A549 (cell line): ENCODE data around the gene GULP1. TPM values are rescaled to one million over a fixed set of nuclear protein-coding genes. Genes with fewer than 3 reads are reported as not detected.

ENCODE experiments used
- ATAC-seq, 2 experiments: fragments of 200-7000 bp in 1 of 2; fragments of >200 bp in 1 of 2; cut with Nextera tagmentation in 1 of 2; cut with Tn5 transposase in 1 of 2; 3 replicates each; pipeline versions ENCODE4 v1.8.0 to v1.9.1; 2018 to 2020; ENCODE audit warnings: mild to moderate bottlenecking in 1 of 2, moderate library complexity in 1 of 2
- CTCF ChIA-PET: fragments of 300-600 bp; sonication (Branson Sonifier 250); formaldehyde crosslinking; extraction: SDS; loops from one replicate; lab custom pipeline; 2021; ENCODE audit warnings: antibody characterized with exemption, inconsistent platforms; lab: Yijun Ruan, JAX
- POLR2A ChIA-PET: fragments of 350-600 bp; formaldehyde crosslinking; extraction: SDS; loops from one replicate; lab custom pipeline; 2021; ENCODE audit warnings: antibody characterized with exemption, inconsistent platforms; lab: Yijun Ruan, JAX
- DNase-seq, 2 experiments: peaks; one replicate each; pipeline versions ENCODE4 v3.0.0 to v3.0.0-alpha.2; 2011 to 2016; ENCODE audit warnings: low read depth in 1 of 2, low spot score in 1 of 2
- FAIRE-seq: peaks from 2 replicates; lab custom pipeline; 2011; peaks lifted over from hg19 to GRCh38; lab: Jason Lieb, UNC
- H3K27ac ChIP-seq, 2 experiments: fragments of >200 bp; sonication (Bioruptor Twin); formaldehyde crosslinking; 3 replicates each; pipeline ENCODE4 v1.5.1; 2016 to 2017
- H3K4me1 ChIP-seq: fragments of >200 bp; sonication (Bioruptor Twin); formaldehyde crosslinking; 3 replicates; pipeline ENCODE4 v1.6.1; 2016
- H3K4me2 ChIP-seq: fragments of >200 bp; sonication (Bioruptor Twin); formaldehyde crosslinking; 3 replicates; pipeline ENCODE4 v1.6.1; 2016
- H3K4me3 ChIP-seq: fragments of >200 bp; sonication (Bioruptor Twin); formaldehyde crosslinking; 3 replicates; pipeline ENCODE4 v1.5.1; 2016
- H3K9me3 ChIP-seq: fragments of >200 bp; sonication (Bioruptor Twin); formaldehyde crosslinking; 3 replicates; pipeline ENCODE4 v1.6.1; 2016
- BCL3 ChIP-seq: fragments of >200 bp; sonication (Bioruptor Twin); formaldehyde crosslinking; IDR thresholded peaks from 3 replicates; pipeline ENCODE4 v1.6.1; 2016
- BHLHE40 ChIP-seq: IDR thresholded peaks from 2 replicates; pipeline ENCODE4 v1.6.1; 2012; ENCODE audit warnings: low read depth, low read length, inconsistent platforms
- CBX8 ChIP-seq: fragments of 200-600 bp; sonication (generic); IDR thresholded peaks from 2 replicates; pipeline ENCODE4 v1.6.1; 2016
- CTCF ChIP-seq: fragments of >200 bp; sonication (Bioruptor Twin); formaldehyde crosslinking; IDR thresholded peaks from 3 replicates; pipeline ENCODE4 v1.5.1; 2016
- EHMT2 ChIP-seq: fragments of 200-600 bp; sonication (generic); IDR thresholded peaks from 2 replicates; pipeline ENCODE4 v1.6.1; 2016; ENCODE audit warnings: antibody characterized with exemption, low read depth, mild to moderate bottlenecking, moderate library complexity
- ELK1 ChIP-seq: fragments of 150-350 bp; IDR thresholded peaks from 2 replicates; pipeline ENCODE4 v1.6.1; 2014; ENCODE audit warnings: low read depth, mild to moderate bottlenecking, low read length
- FOSB ChIP-seq: fragments of 250-450 bp; sonication (Bioruptor Pico); IDR thresholded peaks from 2 replicates; pipeline ENCODE4 v1.5.0; 2020; ENCODE audit warnings: mild to moderate bottlenecking, moderate library complexity
- GATA3 ChIP-seq: IDR thresholded peaks from 2 replicates; pipeline ENCODE4 v1.6.1; 2012; ENCODE audit warnings: borderline replicate concordance
- HDAC2 ChIP-seq: fragments of 200-600 bp; sonication (generic); IDR thresholded peaks from 2 replicates; pipeline ENCODE4 v1.6.1; 2016
- HEYL ChIP-seq: fragments of 250-450 bp; sonication (Bioruptor Pico); IDR thresholded peaks from 2 replicates; pipeline ENCODE4 v1.8.0; 2021; ENCODE audit warnings: mild to moderate bottlenecking, moderate library complexity
- HOXA7 ChIP-seq: fragments of 250-450 bp; sonication (Bioruptor Pico); IDR thresholded peaks from 2 replicates; pipeline ENCODE4 v1.5.0; 2020; ENCODE audit warnings: mild to moderate bottlenecking, moderate library complexity
- HOXB13 ChIP-seq: fragments of 250-450 bp; sonication (Bioruptor Pico); IDR thresholded peaks from 2 replicates; pipeline ENCODE4 v1.5.0; 2020; ENCODE audit warnings: low read depth, mild to moderate bottlenecking, moderate library complexity
- JUNB ChIP-seq: fragments of >200 bp; sonication (Bioruptor Twin); formaldehyde crosslinking; IDR thresholded peaks from 2 replicates; pipeline ENCODE4 v1.6.1; 2016
- KDM5A ChIP-seq: fragments of 200-600 bp; sonication (generic); IDR thresholded peaks from 2 replicates; pipeline ENCODE4 v1.6.1; 2016; ENCODE audit warnings: antibody characterized with exemption, mild to moderate bottlenecking
- MAX ChIP-seq: IDR thresholded peaks from 2 replicates; pipeline ENCODE4 v1.6.1; 2012
- NPAS2 ChIP-seq: fragments of 250-450 bp; sonication (Bioruptor Pico); IDR thresholded peaks from 2 replicates; pipeline ENCODE4 v1.8.0; 2022; ENCODE audit warnings: mild to moderate bottlenecking, moderate library complexity, borderline replicate concordance
- PHF8 ChIP-seq: fragments of 200-600 bp; sonication (generic); IDR thresholded peaks from 2 replicates; pipeline ENCODE4 v1.6.1; 2016; ENCODE audit warnings: low read depth, mild to moderate bottlenecking, antibody characterized with exemption, moderate library complexity, borderline replicate concordance
- POLR2A ChIP-seq: IDR thresholded peaks from 2 replicates; pipeline ENCODE4 v1.6.1; 2012; ENCODE audit warnings: mild to moderate bottlenecking, low read length
- RARB ChIP-seq: fragments of 250-450 bp; sonication (Bioruptor Pico); IDR thresholded peaks from 2 replicates; pipeline ENCODE4 v1.8.0; 2021; ENCODE audit warnings: mild to moderate bottlenecking, moderate library complexity
- RCOR1 ChIP-seq: fragments of 150-350 bp; IDR thresholded peaks from 2 replicates; pipeline ENCODE4 v1.6.1; 2014; ENCODE audit warnings: antibody characterized with exemption, low read length, low read depth
- REST ChIP-seq: fragments of 200-600 bp; sonication (generic); IDR thresholded peaks from 2 replicates; pipeline ENCODE4 v1.6.1; 2016; ENCODE audit warnings: antibody characterized with exemption, mild to moderate bottlenecking, moderate library complexity
- SMC3 ChIP-seq: fragments of >200 bp; sonication (Bioruptor Twin); formaldehyde crosslinking; IDR thresholded peaks from 3 replicates; pipeline ENCODE4 v1.6.1; 2018; ENCODE audit warnings: inconsistent platforms
- SREBF2 ChIP-seq: fragments of 450-650 bp; IDR thresholded peaks from 2 replicates; pipeline ENCODE4 v1.6.1; 2014; ENCODE audit warnings: mild to moderate bottlenecking, moderate library complexity
- USF2 ChIP-seq: fragments of 450-650 bp; IDR thresholded peaks from 2 replicates; pipeline ENCODE4 v1.6.1; 2014; ENCODE audit warnings: antibody characterized with exemption
- ZFP36 ChIP-seq: fragments of 450-650 bp; IDR thresholded peaks from 2 replicates; pipeline ENCODE4 v1.6.1; 2014; ENCODE audit warnings: borderline replicate concordance; ENCODE audit not compliant: partially characterized antibody
- ZNF302 ChIP-seq: fragments of 250-450 bp; sonication (Bioruptor Pico); IDR thresholded peaks from 2 replicates; pipeline ENCODE4 v1.9.0; 2021; ENCODE audit warnings: inconsistent platforms, mild to moderate bottlenecking, moderate library complexity
- ZSCAN20 ChIP-seq: fragments of 250-450 bp; sonication (Bioruptor Pico); IDR thresholded peaks from 2 replicates; pipeline ENCODE4 v1.8.0; 2022; ENCODE audit warnings: mild to moderate bottlenecking, moderate library complexity
- WGBS: methylation state at CpG from one replicate; pipeline ENCODE4 v1.1.6; 2017; ENCODE audit errors: missing lambda C conversion rate; 5-methylcytosine and 5-hydroxymethylcytosine counted together
- polyA plus RNA-seq, 4 experiments: library from polyadenylated mRNA; depleted of rRNA in 3 of 4; stranded (reverse); fragments of >200 nt; fragmentation: RNase III in 1 of 4; extraction: RNeasy Plus Mini Kit Qiagen cat#74134 plus additional on column Dnase treatment in 1 of 4; gene quantifications; 2 replicates in 3 of 4; 3 replicates in 1 of 4; pipeline ENCODE4 v1.2.3, GENCODE V29; 2011 to 2017

The GULP1 gene
- polyA plus RNA-seq, 2 of the 4 experiments (the other 2 are of a cell fraction): 30.7 to 89.2 TPM

- no peaks in the 10 kb centered on the region for H3K9me3 ChIP-seq
- no peak overlapping the region for H3K4me2 ChIP-seq
- ChIA-PET CTCF (no interaction called here), POLR2A (no interaction called here)
- no peak for TF ChIP-seq RCOR1
- DNase-seq: no peak
- no peak for FAIRE-seq
- H3K4me3 ChIP-seq: no peak overlapping the region
- peaks cover 5% of the 10 kb centered on the region; the same call in 1 of the 3 replicates for H3K4me1 ChIP-seq
- H3K27ac ChIP-seq: no peak overlapping the region
- no peak for ATAC-seq
These were observed 227.5 kb downstream of the GULP1 start for GRCh38 chr2:188519136-188519535.

- Histone ChIP-seq H3K4me3 (no peak overlapping the region), H3K4me1 (peaks cover 8% of the 10 kb centered on the region; the same call in 1 of the 3 replicates), H3K27ac (no peak overlapping the region), H3K9me3 (no peaks in the 10 kb centered on the region), H3K4me2 (no peak overlapping the region)
- POLR2A ChIA-PET: interaction anchor here (0.6 kb wide), 1 partner anchor 213 kb away, joined by 3 read pairs; no protein-coding TSS in a partner anchor
- DNase-seq (no peak), ATAC-seq (no peak)
- TF ChIP-seq EHMT2 (no peak), ZFP36 (no peak), HOXA7 (no peak), HEYL (no peak), CTCF (no peak), JUNB (no peak), USF2 (no peak), KDM5A (no peak), HOXB13 (no peak), NPAS2 (CRISPR knock-in tag) (no peak), PHF8 (no peak), GATA3 (no peak), HDAC2 (no peak), BCL3 (no peak), FOSB (CRISPR knock-in tag) (no peak), BHLHE40 (no peak), ELK1 (no peak)
- TF ChIP-seq, all 56 proteins: peak for 0
- FAIRE-seq: no peak
- CTCF ChIA-PET: interaction anchor here (0.6 to 9.3 kb wide), 5 partner anchors 456 to 945 kb away, joined by 3 to 43 read pairs (median 6); no protein-coding TSS in a partner anchor
These were observed 230.8 kb downstream of the GULP1 start for GRCh38 chr2:188522517-188522916.

- no peak for FAIRE-seq
- CTCF ChIA-PET: interaction anchor here (0.6 to 9.3 kb wide), 19 partner anchors 19 to 1024 kb away, joined by 3 to 43 read pairs (median 5); partner anchors contain the start of gene GULP1
- peaks cover 8% of the 10 kb centered on the region; the same call in 1 of the 3 replicates for H3K4me1 ChIP-seq
- no peaks in the 10 kb centered on the region for H3K9me3 ChIP-seq
- no peak for DNase-seq
- H3K4me2 ChIP-seq: no peak overlapping the region
- 88% methylated on average over 1 of the region's 1 CpG for WGBS
- H3K4me3 ChIP-seq: no peak overlapping the region
- no peak overlapping the region for H3K27ac ChIP-seq
- no peak for ATAC-seq
- POLR2A ChIA-PET: no interaction called here
- no peak for TF ChIP-seq ELK1
- TF ChIP-seq CBX8: no peak
- no peak for TF ChIP-seq SREBF2
- no peak for TF ChIP-seq POLR2A
- TF ChIP-seq RARB (CRISPR knock-in tag): no peak
- TF ChIP-seq MAX: no peak
- no peak for TF ChIP-seq REST
- no peak for TF ChIP-seq SMC3
- TF ChIP-seq ZNF302 (CRISPR knock-in tag): no peak
- no peak for TF ChIP-seq ZSCAN20
- TF ChIP-seq PHF8: no peak
These were observed 232.2 kb downstream of the GULP1 start for GRCh38 chr2:188523919-188524318.
